Endodermal cell (in vitro differentiated cells): ENCODE measurements around the gene CEBPB. TPM values are rescaled to one million over a fixed set of nuclear protein-coding genes. Genes with fewer than 3 reads are reported as not detected.
"Not testable (repeated sequence)": the region's sequence is repeated elsewhere in the genome, so short reads cannot be mapped to it uniquely, and the experiment has no call there.

Experiments
- DNase-seq: peaks from one replicate; pipeline ENCODE4 v3.0.0-alpha.2; 2017
- H3K27ac ChIP-seq: 2 replicates; pipeline ENCODE4 v1.5.1; 2013; ENCODE audit warnings: mild to moderate bottlenecking, low read depth, low read length, moderate library complexity
- H3K27me3 ChIP-seq: 2 replicates; pipeline ENCODE4 v1.6.1; 2013; ENCODE audit warnings: mild to moderate bottlenecking, low read length, moderate library complexity; ENCODE audit not compliant: insufficient read depth, control insufficient read depth, poor library complexity, severe bottlenecking
- H3K36me3 ChIP-seq: 2 replicates; pipeline ENCODE4 v1.7.0; 2013; ENCODE audit warnings: mild to moderate bottlenecking, low read length, moderate library complexity; ENCODE audit not compliant: control insufficient read depth, insufficient read depth
- H3K4me1 ChIP-seq: one replicate; pipeline ENCODE4 v1.7.0; 2013; ENCODE audit warnings: low read length; ENCODE audit not compliant: control insufficient read depth, insufficient read depth
- H3K4me3 ChIP-seq: 2 replicates; pipeline ENCODE4 v1.5.1; 2013; ENCODE audit warnings: mild to moderate bottlenecking, low read length, moderate library complexity
- H3K9ac ChIP-seq: 2 replicates; pipeline ENCODE4 v1.6.1; 2013; ENCODE audit warnings: mild to moderate bottlenecking, low read length, moderate library complexity; ENCODE audit not compliant: poor library complexity, severe bottlenecking; ENCODE audit errors: extremely low read depth
- H3K9me3 ChIP-seq: 2 replicates; pipeline ENCODE4 v1.6.1; 2013; ENCODE audit warnings: mild to moderate bottlenecking, low read length, moderate library complexity; ENCODE audit not compliant: control insufficient read depth
- H3K27ac Mint-ChIP-seq: 2 replicates; pipeline ENCODE4 v1.8.0; 2020; ENCODE audit warnings: mixed read lengths
- H3K27me3 Mint-ChIP-seq: 2 replicates; pipeline ENCODE4 v1.8.0; 2021; ENCODE audit warnings: mild to moderate bottlenecking, mixed read lengths; ENCODE audit not compliant: insufficient read depth
- H3K36me3 Mint-ChIP-seq: 2 replicates; pipeline ENCODE4 v1.8.0; 2020; ENCODE audit warnings: low read depth, mixed read lengths
- H3K4me1 Mint-ChIP-seq: 2 replicates; pipeline ENCODE4 v1.8.0; 2020; ENCODE audit warnings: mixed read lengths
- H3K4me3 Mint-ChIP-seq: 2 replicates; pipeline ENCODE4 v1.8.0; 2020; ENCODE audit warnings: mild to moderate bottlenecking, moderate library complexity, mixed read lengths
- H3K9me3 Mint-ChIP-seq: 2 replicates; pipeline ENCODE4 v1.8.0; 2020; ENCODE audit warnings: mild to moderate bottlenecking, mixed read lengths
- WGBS, 2 experiments: methylation state at CpG; one replicate each; pipeline versions ENCODE4 v1.1.5 to v1.1.7; 2013; ENCODE audit warnings: missing lambda C conversion rate in 2 of 2, mixed read lengths in 1 of 2; ENCODE audit not compliant: insufficient coverage in 1 of 2, insufficient read length in 1 of 2; 5-methylcytosine and 5-hydroxymethylcytosine counted together
- total RNA-seq, 2 donors: library from RNA; stranded (reverse); fragmentation: NEBNext Ultra II Directional in 1 of 2; extraction: Animal tissue kit (Norgen Biotek cat#: 25700) in 1 of 2; gene quantifications; 2 replicates in 1 of 2; 3 replicates in 1 of 2; pipeline ENCODE4 v1.2.1, GENCODE V29; 2021
- TF ChIP-seq, protein P1 (sequence below): fragments of 200-600 bp; sonication (generic); conservative IDR thresholded peaks from 2 replicates; pipeline ENCODE4 v1.5.0; 2021; ENCODE audit warnings: antibody characterized with exemption, mild to moderate bottlenecking

The CEBPB gene
- total RNA-seq, 2 donors from 2014 or later = 14.9 to 15.1 TPM

DNA sequence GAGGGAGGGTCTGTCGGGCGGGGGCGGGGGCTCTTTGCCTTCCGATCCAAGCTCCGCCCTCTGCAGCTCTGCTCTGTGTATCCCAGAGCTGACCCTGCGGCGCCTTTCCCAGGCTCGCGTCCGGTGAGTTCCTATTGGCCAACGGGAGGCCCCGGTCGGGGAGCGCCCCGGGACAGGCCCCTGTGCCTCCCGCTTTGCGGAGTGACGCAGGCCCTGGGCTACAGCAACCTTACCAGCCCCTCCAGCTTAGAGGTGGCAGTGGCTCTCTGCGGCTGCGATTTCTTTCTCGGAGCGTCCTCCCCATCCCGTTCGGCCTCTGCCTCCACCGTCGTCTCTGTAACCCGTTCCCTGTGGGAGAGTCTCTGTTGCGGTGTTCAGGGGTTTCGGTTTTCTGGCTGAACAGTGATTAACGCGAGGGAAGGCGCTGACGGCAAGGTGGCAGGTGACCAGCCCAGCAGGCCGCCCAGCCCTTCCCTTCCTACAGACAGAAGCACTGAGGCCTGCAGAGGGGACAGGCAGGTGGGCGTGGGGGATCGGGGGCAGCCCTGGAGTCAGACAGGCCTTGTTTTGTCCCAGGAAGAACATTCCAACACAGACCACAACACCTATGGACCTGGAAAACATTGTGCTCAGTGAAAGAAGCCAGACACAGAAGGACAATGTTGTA is 18.1 kb upstream of the CEBPB start:
- H3K36me3 Mint-ChIP-seq = peaks cover 3% of the 10 kb centered on the region
- 6% methylated on average over 36 of the region's 36 CpGs; no CpG with 5 or more reads in 1 of the 2 experiments for WGBS, 2 experiments
- TF ChIP-seq, protein P1, sequence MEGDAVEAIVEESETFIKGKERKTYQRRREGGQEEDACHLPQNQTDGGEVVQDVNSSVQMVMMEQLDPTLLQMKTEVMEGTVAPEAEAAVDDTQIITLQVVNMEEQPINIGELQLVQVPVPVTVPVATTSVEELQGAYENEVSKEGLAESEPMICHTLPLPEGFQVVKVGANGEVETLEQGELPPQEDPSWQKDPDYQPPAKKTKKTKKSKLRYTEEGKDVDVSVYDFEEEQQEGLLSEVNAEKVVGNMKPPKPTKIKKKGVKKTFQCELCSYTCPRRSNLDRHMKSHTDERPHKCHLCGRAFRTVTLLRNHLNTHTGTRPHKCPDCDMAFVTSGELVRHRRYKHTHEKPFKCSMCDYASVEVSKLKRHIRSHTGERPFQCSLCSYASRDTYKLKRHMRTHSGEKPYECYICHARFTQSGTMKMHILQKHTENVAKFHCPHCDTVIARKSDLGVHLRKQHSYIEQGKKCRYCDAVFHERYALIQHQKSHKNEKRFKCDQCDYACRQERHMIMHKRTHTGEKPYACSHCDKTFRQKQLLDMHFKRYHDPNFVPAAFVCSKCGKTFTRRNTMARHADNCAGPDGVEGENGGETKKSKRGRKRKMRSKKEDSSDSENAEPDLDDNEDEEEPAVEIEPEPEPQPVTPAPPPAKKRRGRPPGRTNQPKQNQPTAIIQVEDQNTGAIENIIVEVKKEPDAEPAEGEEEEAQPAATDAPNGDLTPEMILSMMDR = no peak

DNA sequence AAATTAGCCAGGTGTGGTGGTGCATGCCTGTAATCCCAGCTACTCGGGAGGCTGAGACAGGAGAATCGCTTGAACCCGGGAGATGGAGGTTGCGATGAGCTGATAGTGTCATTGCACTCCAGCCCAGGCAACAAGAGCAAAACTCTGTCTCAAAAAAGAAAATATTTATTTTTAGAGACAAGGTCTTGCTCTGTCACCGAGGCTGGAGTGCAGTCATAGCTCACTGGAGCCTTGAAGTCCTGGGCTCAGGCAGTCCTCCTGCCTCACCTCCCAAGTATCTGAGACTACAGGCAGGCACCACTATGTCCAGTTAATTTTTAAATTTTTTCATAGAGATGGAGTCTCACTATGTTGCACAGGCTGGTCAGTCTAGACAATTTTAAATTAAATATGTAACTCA is 16.2 kb upstream of the CEBPB start:
- Mint-ChIP-seq H3K9me3 (peaks cover 3% of the 10 kb centered on the region), H3K27me3 (peaks cover under 1% of the 10 kb centered on the region), H3K4me1 (peaks cover 8% of the 10 kb centered on the region), H3K36me3 (peaks cover 2% of the 10 kb centered on the region), H3K27ac (no peak overlapping the region), H3K4me3 (no peak overlapping the region)
- 75 to 80% methylated on average over 1 to 5 of the region's 5 CpGs for whole genome bisulfite sequencing, 2 experiments
- DNase-seq = no peak
- H3K9me3 ChIP-seq = no peaks in the 10 kb centered on the region
- H3K4me1 ChIP-seq = no peaks in the 10 kb centered on the region
- TF ChIP-seq, protein P1 = no peak
- no peak overlapping the region for H3K27ac ChIP-seq
- H3K36me3 ChIP-seq = no peaks in the 10 kb centered on the region
- no peak overlapping the region for H3K9ac ChIP-seq
- H3K27me3 ChIP-seq = no peaks in the 10 kb centered on the region
- H3K4me3 ChIP-seq = no peak overlapping the region

More for the DNA sequence above, 18.1 kb upstream of the CEBPB start:
- no peaks in the 10 kb centered on the region for H3K36me3 ChIP-seq
- H3K27ac Mint-ChIP-seq = peak overlapping the region; percentile 95
- H3K9me3 Mint-ChIP-seq = peaks cover 5% of the 10 kb centered on the region
- H3K4me3 Mint-ChIP-seq = peak overlapping the region; percentile 70
- no peaks in the 10 kb centered on the region for H3K27me3 ChIP-seq
- peak; percentile 98 for DNase-seq
- peak overlapping the region; percentile 82 for H3K4me3 ChIP-seq
- no peaks in the 10 kb centered on the region for H3K4me1 ChIP-seq
- peak overlapping the region; percentile 69 for H3K9ac ChIP-seq
- no peaks in the 10 kb centered on the region for H3K9me3 ChIP-seq
- peaks cover 8% of the 10 kb centered on the region for H3K4me1 Mint-ChIP-seq
- H3K27ac ChIP-seq = peak overlapping the region; percentile 61
- H3K27me3 Mint-ChIP-seq = peaks cover 2% of the 10 kb centered on the region

DNA sequence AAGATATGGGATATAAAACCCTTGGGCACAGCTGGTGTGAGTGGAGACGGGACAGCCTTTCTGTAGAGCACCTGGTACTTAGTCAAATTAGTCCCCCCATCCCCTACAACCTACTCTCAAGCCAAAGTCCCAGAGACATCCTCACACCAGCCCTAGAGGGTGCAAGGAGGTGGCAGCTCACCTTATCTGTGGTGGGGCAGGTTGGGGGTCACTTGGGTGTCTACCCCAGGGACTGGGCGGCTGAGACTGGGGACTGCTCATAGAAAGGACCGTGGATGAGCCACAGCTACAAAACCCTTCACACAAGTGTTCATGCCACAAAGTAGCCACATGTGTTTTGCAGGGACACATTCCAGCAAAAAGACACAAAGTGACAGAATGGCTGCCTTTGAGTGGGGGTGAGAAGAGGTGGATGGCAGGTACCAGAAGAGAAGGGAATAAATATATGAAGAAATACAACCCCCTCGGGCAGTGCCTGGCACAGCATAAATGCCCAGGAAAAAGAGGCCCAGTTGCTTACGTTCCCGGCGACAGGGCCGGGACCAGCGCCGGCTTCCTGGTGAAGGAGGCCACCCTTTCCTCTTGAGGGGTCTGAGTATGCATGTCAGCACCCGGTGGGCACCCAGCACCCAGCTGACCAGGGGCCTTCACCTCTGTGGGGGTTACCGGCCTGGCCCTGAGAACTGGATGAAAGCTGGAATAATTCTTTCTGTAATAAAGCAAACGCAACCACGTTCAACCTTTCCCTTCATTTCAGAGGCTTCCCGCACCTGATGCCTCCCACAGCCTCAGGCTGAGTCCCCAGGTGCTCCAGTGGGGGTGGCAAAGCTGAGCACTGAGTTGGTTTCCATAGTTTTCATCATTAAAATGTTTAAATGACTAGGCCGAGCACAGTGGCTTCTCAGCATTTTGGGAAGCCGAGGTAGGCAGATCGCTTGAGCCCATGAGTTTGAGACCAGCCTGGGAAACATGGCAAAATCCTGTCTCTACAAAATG is 14.4 kb upstream of the CEBPB start:
- no peak overlapping the region for H3K27ac Mint-ChIP-seq
- H3K36me3 Mint-ChIP-seq = peaks cover 1% of the 10 kb centered on the region
- no peak for DNase-seq
- 93% methylated on average over 15 to 18 of the region's 18 CpGs for WGBS, 2 experiments
- no peaks in the 10 kb centered on the region for H3K4me1 ChIP-seq
- no peaks in the 10 kb centered on the region for H3K36me3 ChIP-seq
- H3K9ac ChIP-seq = no peak overlapping the region
- H3K27me3 ChIP-seq = no peaks in the 10 kb centered on the region
- TF ChIP-seq, protein P1 = no peak
- peaks cover 8% of the 10 kb centered on the region for H3K4me1 Mint-ChIP-seq
- no peaks in the 10 kb centered on the region for H3K9me3 Mint-ChIP-seq
- no peaks in the 10 kb centered on the region for H3K27me3 Mint-ChIP-seq
- no peak overlapping the region for H3K4me3 Mint-ChIP-seq
- no peak overlapping the region for H3K27ac ChIP-seq
- no peaks in the 10 kb centered on the region for H3K9me3 ChIP-seq
- H3K4me3 ChIP-seq = no peak overlapping the region

DNA sequence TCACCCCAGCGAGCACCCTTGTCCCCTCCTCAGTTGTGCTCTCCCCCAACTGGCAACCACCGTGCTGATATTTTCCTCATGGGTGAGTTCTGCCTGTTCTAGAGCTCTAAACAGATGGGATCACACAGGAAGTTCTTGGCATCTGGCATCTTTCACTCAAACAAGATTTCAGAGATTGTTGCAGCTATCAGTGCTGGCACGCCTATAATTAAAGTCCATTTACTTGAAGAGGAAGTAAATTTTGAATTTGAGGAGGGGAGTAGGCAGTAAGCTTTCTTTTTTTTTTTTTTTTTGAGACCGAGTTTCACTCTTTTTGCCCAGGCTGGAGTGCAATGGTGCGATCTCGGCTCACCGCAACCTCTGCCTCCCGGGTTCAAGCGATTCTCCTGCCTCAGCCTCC is 12.0 kb upstream of the CEBPB start:
- not testable (repeated sequence) for H3K27me3 Mint-ChIP-seq, H3K27me3 ChIP-seq, H3K4me3 Mint-ChIP-seq, H3K27ac ChIP-seq, H3K4me1 Mint-ChIP-seq, H3K4me1 ChIP-seq, H3K9ac ChIP-seq, H3K9me3 Mint-ChIP-seq, DNase-seq, H3K4me3 ChIP-seq, H3K9me3 ChIP-seq, H3K36me3 ChIP-seq, H3K36me3 Mint-ChIP-seq
- 94 to 95% methylated on average over 2 to 9 of the region's 9 CpGs for WGBS, 2 experiments
- H3K27ac Mint-ChIP-seq = peak overlapping the region; percentile 62
